ENCODE data around the gene FNDC3B.

The FNDC3B gene

DNA sequence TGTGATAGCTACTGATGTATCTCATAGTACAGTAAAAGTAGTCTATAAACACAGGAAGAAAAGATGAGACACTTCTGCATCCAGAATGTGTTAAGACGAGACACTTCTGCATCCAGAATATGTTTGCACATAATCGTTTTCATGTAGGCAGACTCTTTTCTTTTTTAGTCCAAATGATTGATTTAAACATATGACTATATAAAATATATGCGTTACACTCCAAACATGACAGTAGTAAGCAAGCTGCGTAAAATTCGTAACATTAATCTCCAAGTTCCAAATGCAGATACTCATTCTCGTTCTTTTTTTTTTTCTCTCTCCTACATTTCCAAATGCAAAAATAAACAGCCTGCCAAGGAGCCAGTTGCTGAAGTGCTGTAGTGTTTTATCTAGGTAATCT is 82.6 kb downstream of the FNDC3B start:
- no peak for DNase-seq

DNA sequence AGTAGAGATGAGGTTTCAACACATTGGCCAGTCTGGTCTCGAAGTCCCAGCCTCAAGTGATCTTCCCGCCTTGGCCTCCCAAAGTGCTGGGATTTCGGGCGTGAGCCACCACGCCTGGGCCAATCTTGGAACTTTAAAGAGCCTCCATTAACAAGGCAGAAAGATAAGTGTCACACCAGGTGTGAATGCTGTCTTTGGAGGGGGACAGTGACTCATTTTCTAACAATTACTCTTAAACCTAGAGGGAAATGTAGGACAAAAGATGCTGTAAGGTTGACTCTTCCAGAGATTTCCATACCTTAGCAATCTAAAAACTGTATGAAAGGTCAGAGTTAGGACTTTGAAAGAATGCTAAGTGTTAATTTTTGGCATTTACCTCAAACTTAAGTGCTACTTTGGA is 84.9 kb downstream of the FNDC3B start:
- DNase-seq, result no peak

DNA sequence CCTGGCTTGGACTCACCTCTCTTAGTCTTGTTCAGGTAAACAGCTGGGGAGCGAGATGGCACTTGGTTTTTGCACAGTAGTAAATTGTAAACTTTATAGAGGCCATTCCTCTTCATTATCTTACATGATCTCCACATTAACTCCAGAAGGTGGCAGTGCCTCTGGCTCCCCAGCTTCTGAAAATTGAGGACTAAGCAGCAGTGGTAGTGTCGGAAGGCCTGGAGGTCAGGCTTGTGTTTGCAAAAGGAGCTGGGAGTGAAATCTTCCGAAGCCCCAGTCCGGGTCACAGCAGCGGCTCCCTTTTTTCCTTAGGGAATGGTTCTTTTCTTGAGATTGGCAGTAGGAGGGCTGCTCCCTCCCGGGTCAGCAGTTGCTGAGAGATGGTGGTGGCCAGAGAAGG is 85.7 kb downstream of the FNDC3B start:
- DNase-seq, result no peak

DNA sequence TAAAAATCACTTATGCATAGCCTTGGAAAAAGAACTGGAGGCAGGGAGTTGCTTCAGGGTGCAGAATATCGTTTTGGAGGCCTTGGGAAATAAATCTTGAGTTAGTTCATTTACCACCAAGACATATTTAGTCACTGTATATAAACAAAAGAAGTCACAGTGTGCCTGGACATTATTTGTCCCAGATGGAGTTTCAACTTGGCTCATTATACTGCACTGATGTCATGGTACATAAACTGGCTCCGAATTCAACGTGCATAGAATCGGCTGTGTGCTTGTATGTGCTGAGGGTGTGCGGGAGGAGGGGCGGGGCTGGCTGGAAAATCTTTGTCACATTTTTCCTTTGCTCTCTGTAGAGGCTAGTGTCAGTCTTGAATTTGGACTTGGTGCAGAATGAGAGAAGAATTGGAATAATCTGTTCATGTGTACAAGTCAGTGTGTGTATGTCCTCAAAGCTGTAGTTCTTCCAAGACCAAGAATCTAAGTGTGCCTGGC is 86.6 kb downstream of the FNDC3B start:
- peak; percentile 91 for DNase-seq

DNA sequence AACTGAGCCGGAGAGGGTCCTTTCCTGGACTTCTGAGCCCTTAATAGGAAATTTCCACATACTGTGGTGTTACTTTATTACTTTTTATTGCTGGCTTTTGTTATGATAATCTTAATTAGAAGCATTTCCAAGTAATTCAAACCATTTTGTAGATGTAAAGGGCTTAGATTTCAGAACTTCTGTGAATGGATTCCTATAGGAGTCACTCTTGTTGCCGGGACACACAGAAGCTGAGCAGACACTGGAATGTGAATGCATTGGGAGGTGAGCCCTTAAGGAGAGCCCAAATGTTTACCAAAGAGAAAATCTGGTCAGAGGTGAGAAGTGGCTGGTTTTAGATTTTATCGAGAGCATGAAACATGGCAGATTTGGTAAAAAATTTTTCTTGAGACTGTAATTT is 87.4 kb downstream of the FNDC3B start:
- no peak for DNase-seq

DNA sequence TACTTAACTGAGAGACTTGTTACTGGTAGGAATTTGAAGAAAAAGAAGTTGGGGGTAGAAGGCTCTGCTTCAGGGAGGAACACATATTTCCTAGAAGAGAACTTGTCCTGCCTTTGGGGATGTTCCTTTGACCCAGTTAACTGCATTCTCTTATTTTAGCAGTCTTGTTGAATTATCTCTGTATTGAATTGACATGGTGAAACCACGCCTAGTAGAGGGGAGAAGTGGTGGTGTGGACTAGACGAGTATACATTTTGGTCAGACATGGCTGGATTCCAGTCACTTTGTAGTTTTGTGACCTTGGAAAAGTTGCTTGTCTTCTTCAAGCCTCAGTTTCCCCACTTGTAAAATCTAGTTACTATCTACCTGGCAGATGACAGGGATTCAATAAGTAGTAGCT is 87.8 kb downstream of the FNDC3B start:
- no peak for DNase-seq

DNA sequence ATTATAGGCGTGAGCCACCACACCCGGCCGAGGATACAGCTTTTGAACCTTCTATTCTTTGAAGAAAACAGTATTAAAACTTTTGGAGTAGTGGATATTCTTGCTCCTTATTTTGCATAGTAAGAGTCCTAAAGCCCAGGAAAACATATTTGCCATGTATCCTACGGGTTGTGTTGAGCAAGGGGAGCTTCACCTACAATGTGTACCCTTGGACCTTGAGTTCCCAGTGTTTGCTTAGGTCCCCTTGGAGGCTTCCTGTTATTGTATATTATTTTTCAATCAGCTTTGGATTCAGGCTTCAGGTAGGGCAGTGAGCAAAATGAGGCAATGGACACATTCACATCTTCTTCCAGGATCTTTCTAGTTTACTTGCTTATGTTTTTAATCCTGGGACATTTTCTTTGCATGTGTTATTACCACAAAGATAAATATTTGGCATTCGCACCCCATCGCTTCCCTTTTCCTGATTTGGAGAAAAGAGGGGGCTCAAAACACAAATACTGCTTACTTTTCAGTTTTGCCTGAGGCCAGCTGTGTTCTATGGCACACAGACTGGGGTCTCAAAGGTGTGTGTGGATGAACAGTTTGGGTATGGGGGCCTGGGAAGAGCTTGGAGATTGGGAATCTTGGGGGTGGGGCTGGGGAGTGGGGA is 88.7 kb downstream of the FNDC3B start:
- DNase-seq, result no peak

DNA sequence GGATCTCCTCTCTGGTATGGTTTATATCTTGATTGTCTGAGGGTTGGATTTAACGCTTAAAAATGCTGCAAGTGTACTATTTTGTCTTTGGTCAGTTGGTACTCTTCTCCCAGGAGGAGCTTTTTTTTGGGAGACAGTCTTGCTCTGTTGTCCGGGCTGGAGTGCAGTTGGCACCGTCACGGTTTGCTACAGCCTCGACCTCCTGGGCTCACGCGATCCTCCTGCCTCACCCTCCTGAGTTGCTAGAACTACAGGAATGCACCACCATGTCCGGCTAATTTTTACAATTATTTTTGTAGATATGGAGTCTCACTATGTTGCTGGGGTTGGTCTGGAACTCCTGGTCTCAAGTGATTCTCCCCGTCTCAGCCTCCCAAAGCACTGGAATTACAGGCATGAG is 89.5 kb downstream of the FNDC3B start:
- no peak for DNase-seq

DNA sequence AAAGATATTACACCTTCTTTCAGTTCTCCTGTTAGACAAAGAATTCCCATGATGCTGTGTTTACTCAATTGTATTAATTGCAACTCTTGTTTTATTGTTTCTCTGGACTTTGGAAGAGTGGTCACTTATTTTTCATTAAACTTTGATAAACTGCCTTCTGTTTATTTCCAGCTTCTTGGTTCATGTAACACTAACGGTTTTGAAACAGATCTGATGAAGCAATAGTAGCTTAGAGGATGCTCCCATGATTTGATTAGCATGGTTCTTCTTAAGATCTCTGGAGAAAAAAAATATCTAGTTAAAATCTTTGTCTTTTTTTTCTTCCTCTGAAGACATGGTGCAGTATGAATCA is 90.1 kb downstream of the FNDC3B start:
- no peak for DNase-seq

DNA sequence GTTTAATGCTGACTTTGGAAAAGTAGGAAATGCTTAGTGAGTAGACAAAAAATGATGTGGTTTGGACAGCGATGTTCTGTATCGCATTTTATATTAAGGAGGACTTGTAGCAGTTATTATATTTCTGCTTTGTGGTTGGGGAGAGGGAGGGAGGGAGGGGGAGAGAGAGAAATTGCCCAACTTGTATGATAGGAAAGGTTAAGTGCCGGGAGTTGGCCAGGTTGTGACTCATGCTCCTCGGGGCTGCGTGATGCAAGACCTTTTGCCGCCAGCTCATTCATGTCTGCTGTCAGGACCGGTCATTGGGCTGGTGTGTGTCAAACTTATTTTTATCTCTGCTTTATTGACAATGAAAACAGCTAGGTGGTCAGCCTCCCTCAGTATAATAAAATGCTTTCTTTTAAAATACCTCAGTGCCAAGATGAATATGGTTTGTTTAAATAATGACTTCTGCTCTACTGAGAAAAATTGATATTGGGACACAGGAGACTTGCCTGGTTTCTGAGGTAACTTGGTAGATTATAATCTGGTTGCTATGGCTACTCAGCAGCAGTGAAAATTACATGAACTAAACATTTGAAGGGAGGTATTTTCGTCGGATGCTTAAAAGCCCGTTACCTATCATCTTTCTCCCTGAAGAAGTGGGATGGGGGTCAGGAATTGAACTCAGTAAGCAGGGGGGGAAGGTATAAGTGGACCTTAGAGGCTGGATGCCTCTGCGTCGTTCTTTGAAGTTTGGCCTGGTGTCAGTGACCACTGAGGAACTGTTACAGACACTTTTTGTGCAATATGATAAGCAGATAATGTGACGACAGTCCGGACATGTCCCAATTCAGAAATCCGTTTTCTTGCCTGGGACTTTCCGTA is 90.7 kb downstream of the FNDC3B start:
- peak; percentile 81 for DNase-seq

DNA sequence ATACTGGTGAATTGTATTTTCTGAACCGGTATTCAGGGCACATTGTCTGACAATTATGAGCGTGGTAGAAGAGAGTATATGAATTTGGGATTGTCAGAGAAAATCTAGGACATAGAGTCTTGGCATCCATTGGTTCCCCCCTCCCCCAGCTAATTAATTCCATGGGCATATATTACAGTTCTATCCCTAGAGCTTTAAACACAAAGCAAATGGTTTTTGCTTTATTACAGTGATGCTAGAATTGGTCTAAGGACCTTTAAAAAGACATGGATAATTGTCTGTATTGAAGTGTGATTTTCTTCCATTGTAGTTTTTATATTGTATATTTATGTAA is 91.3 kb downstream of the FNDC3B start:
- no peak for DNase-seq

DNA sequence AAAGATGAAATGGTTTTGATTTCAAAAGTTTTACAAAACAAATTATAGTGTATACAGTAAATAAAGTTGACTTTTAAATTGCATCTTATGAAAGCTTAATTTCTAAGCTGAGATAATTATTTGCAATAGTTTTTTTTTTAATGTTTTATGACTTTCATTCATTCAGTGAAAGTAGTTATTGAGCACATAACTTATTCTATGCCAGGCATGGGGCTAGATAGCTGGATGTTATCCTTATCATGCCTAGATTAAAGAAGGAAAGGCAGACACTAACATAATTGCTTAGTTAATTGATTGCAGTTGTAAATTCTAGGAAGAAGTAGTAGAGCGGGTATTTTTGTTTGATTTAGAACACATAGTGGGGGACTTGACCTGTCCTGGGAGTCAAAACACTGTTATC is 92.4 kb downstream of the FNDC3B start:
- no peak for DNase-seq

DNA sequence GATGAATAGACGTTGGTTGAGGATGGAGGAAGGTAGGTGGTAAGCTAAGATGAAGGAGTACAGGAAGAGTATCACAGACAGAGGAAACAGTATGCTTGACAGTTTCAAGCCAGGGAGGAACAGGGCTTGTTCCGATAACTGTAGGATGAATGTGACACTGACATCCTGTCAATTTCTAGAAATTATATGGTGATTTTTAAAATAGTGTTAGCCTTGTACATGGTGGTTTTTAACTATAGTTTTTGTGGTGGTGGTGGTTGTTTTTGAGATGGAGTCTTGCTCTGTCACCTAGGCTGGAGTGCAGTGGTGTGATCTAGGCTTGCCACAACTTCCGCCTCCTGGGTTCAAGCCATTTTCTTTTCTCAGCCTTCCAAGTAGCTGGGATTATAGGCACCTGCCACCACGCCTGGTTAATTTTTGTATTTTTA is 92.8 kb downstream of the FNDC3B start:
- no peak for DNase-seq

DNA sequence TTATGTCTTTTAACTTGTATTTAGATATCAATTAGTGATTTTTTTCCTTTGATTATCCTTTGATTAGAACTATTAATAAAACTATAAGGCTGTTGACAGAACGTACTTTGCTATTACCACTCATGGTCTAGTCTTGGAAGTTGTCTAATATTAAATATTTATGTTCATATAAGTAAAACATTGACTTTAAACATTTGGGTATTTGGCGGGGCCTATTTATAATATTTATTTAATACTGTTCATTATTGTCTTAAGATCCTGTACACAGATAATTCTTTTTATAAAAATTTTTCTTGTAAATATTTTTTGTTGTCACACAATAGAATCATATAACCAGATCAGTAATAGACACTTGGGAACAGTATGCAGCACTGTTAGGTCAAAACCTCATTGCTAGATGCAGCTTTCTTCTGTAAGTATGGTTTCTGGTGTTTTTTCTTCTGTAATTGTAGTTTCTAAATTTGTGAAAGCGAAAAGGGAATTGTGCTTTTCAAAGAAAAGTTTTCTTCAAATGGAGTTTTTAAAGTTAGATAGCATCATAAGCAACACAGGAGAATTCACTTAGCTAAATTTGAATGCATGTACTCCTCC is 93.4 kb downstream of the FNDC3B start:
- DNase-seq, result no peak

DNA sequence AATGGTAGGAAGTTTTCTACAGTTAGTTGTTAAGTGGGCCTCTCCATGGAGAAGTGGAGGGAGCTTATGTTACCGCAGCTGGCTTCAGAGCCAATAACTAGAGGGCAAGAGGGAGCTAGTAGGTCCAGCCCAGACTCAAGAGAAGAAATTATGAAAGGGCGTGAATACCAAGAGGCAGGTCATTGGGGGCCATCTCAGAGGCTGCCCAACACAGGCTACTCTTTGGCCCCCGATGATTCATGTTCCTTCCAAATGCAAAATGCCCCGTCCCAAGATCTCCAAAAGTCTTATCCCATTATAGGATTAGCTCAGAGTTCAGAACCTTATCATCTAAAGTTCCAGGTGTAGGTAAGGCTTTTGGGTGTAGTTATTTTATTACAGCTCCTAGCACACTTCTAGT is 94.5 kb downstream of the FNDC3B start:
- DNase-seq, result no peak

DNA sequence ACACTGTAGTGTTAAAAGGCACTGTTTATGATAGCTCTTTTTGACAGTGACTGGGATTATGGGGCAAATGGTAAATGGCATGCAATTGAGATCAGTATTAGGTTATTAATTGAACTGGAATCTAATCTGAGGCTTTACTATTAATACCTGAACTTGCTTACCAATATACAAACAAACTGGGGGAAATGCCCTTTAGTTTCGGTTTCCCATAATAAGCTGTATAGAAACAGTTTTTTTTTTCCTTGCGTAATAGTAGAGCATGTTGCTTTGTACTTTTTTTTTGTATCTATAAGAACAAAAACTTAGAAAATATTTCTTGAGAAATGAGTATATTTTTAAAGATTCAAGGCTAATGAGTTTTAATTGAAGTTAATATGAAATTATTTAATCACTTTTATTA is 95.0 kb downstream of the FNDC3B start:
- DNase-seq, result no peak

DNA sequence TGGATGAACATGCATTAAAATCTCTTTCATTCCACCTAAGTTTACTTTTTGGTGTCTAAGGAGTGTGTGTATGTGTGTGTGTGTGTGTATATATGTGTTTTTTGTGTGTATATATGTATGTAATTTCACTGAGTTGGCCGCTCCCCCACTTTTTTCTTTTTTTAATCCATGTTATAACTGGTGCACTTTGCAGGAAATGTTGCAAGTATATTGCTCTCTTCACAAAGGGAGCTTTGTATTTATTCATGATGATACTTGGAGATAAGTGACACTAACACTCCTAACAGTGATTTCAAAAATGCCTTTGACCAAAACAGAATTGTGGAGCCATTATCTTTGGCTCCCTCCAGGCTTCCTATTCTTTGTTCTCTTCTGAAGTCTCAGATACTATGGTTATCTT is 95.8 kb downstream of the FNDC3B start:
- no peak for DNase-seq

DNA sequence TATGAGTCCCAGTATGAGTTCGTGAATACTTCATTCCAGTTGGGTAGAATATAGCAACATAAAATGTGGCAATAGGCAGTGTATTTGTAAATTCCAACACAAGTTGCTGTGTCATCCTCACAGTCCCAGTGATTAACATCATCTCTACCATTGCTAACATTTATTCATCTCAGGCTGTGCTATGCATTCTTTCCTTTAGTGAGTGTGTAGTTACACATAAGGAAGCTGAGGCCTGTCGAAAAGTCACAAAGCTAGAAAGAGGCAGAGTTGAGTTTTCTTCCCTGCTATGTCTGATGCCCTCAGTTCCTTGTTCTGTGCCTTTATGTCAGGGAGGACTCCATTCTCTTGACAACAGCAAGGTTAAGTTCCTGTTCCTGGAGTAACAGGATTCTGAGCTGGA is 96.4 kb downstream of the FNDC3B start:
- DNase-seq, result no peak

DNA sequence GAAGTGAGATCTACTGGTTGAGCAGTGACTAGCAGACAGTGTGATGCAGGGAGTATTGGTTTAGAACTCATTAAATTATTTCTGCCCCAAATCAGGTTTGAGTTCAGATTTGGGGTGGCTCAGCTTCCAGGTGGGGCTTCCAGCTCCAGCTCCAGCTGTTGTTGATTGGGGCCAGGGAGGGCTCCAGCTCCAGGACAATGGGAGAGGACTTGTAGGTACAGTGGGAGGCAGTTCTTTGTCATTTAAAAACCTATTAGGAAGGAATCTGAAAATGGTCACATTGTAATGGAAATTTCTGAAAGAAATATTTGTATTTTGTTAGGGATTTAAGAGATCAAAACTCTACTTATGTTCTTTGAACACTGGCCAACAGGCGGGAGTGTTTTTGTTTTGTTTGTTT is 97.0 kb downstream of the FNDC3B start:
- no peak for DNase-seq

DNA sequence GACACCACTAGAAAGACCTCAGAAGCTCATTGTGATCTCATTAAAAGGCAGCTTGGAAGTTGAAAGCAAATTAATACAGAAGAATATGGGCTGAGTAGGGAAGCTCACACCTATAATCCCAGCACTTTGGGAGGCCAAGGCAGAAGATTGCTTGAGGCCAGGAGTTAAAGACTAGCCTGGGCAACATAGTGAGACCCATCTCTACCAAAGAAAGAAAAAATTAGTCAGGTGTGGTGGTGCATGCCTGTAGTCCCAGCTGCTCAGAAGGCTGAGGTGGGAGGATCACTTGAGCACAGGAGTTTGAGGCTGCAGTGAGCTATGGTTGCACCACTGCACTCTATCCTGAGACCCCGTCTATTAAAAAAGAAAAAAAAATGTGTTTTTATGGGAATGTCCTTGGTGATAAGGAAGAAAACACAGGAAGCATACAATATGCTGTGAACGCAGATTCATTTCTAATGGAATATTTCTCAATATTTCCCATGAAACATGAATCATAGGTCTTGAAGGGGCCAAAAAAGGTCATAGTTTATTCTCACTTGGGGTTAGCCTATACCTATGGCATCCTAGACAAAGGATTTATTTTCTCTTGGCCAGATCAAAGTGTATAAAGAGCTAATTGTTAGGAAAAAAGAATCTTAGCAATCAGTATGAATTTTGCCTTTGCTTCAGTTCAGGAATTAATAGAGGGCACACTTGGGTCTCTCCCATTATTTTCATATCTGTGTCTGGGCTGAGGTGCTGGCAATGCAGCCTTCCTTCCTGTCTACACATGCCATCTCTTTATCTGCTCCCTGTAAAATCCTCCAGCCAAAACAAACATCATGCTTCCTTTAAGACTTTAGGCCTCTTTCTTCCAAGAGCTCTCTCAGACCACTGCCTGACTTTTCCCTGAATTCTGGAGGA is 98.2 kb downstream of the FNDC3B start:
- no peak for DNase-seq

DNA sequence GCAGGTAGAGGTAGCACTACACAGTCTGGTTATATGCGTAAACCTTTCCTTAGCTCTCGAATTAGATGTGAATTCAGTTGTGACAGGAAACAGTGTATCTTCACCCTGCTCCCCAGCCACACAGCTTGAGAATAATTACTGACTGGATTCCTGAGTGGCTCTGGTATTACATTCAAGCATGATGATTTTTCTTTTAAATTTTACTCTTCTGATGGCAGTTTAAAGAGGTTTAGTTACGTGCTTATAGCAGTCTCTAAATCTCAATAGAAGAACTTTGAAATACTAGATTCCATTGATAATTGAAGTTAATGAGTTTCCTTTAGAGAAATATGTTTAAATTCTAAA is 98.8 kb downstream of the FNDC3B start:
- no peak for DNase-seq

DNA sequence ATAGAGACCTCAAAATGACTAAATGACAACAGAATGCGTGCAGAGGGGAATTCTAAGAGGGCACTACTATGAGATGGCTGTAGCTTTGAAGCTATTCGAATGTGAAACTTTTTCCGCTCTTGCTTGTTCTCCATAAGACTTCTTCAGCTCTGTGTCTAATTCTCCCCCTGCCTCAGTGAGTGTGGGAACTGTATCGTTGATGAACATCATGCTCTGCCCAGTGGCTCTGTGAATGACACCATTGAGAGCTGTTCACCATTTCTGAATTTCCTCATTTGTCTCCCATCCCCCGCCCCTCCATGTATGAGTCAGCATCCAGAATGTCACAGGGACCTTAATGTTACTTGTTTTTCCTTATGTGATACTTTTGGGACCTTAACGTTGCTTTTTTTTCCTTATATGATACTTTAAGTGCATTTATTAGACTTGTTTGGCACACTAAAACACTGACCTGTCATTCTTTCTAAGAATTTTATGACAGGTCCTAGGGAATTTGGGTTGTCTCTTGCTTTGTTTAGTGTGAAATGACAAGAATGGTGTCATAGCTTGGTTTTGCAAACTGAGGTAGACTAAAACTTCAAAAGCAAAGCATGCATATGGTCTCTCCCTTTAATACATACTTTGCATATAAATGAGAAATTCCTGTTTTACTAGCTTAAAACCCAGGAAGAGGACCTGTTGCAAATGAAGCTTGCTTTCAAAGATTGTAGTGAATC is 99.6 kb downstream of the FNDC3B start:
- no peak for DNase-seq
